Stimulated activated CD4-positive, alpha-beta T cell treated with anti-CD3 and anti-CD28 coated beads, Interleukin-1b, Interleukin-23, amount 100 ng/mL, for 48 hours (primary cell): ENCODE results near the gene FICD.

Experiments used
- DNase-seq: peaks from one replicate; pipeline ENCODE4 v3.0.0-alpha.2; 2020

The FICD gene

DNA sequence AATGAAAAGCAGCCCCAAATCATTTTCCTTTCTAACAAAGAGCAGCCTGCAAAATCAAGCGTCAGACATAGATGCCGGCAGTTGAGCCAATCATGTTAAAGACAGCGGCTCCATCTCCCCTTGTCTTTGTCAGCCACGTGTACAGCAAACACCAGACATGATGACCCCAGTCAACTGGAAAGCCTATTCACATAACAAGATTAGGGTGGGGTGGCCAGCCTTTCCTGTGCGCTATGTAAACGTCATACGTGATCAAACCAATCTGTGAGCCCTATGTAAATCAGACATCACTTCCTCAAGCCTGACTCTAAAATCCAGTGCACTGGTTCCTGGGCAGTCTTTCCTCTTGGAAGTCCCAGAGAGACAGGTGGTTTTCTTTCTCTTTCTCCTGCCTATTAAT, 9.9 kb upstream of the FICD start:
- DNase-seq = no peak

- peak; percentile 46 for DNase-seq
These were observed 7.0 kb upstream of the FICD start for GRCh38 chr12:108507971-108508642.

- no peak for DNase-seq
These were observed 5.3 kb upstream of the FICD start for GRCh38 chr12:108509806-108510205.

DNA sequence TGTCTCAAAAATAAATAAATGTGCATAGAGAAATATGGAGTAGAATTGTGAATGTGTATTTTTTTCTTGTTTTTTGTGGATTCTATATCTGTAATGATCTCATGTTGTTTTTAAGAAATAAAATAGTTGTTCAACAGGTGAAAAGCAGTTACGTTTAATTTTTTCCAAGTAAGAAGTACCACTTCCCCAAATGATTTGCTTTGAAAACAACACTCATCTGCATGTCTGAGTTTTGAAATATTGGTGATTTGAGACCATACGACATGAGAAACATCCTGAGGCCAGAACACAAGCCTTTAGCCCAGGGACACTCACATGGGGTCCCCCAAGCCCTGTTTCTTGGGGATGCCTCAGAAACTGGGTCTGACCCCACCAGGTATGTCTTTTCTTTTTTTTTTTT, 4.2 kb upstream of the FICD start:
- DNase-seq = no peak

GRCh38 chr12:108511633-108512540, 3.2 kb upstream of the FICD start:
- peak; percentile 77 for DNase-seq

- no peak for DNase-seq
These were observed 557 bp upstream of the FICD start for GRCh38 chr12:108514468-108514972.

DNA sequence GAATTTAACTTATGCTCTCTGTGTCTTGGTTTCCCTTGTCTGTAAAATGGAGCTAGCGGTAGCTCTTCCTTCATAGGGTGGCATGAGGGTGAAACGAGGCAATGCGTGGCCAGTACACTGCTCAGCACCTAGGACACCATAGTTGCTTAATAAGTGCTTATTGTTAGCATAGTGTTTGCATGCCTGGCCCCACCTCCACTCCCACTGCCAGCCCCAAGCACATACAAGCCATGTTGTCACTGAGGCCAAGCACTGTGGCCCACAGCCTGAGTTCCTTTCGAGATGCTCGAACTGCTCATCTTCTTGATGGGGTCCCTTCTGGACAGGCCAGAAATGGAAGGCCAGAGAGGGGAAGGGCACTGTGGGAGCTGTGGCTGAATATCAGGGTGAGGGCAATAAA, 839 bp downstream of the FICD start:
- DNase-seq = no peak

- DNase-seq = no peak
These were observed 1.6 kb downstream of the FICD start for GRCh38 chr12:108516511-108517275.

GRCh38 chr12:108517288-108518100, 2.4 kb downstream of the FICD start:
- DNase-seq = no peak

GRCh38 chr12:108518101-108518715, 3.1 kb downstream of the FICD start:
- DNase-seq = no peak

- no peak for DNase-seq
These were observed 3.8 kb downstream of the FICD start for GRCh38 chr12:108518716-108519496.

GRCh38 chr12:108519558-108519957, 4.5 kb downstream of the FICD start:
- DNase-seq = no peak

DNA sequence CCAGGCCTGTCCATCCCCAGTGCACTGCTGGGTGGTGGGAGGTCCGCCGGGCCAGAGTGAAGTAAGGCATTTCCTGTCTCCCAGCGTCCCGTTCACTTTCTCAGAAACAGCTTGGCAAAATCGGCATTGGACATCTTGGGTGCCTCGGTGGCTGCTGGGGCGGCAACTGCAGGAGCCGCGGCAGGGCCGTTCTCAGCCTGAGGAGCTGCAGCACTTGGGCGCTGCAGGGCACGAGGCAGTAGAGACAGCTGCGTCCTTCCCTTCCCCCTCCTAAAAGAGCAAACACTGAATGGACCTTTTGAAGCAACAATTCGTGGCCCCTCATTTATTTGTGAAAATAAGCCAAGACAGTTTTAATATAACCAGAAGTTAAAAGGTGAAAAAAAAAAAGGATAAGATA, 8.3 kb downstream of the FICD start:
- DNase-seq = no peak

DNA sequence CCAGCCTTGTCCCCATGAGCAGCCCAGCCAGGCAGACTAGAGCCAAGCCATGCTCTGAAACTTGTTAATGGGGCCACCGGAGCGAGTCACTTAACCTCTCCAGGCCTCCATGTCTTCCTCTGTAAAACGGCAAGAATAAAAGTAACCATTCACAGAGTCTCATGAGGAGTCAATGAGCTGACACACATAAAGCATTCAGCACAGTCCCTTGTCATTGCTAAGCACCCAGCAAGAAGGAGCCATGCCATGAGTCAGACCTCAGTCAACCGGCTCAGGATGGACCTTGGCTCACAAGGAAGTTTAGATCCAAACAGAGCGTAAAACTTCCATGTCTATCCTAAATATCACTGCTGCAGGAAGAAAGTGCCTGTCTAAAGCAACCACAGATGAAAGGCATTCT, 10.6 kb downstream of the FICD start:
- DNase-seq = no peak

DNA sequence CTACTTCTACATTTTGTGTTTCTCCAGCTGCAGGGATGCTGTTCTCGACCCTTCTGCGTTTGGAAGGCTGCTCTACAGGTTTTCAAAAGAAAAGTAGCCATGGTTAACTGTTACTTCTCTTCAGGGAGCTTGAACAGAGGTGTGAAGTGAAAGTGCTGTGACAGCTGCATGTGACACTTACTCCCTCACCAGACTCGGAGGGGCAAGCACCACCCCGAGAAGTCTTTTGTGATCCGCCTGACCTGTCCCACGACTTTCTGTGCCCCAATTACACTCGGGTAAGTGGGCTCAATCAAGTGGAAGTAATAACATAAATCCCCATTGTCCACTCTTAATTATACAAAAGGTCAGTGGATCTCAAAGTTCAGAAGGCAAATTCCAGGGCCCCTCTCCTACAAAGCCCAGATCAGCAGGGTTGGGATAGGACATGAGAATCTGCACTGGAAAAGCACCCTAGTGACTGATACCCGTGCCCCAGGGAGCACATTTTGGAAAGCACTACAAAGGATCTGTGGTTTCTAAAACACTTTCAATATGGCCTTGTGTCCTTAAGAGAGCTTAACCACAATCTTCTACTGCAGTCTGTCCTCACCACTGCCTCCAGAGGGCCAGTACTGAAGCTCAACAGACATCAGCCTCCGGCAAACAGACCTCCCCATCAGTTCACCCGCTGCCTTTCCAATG, 11.5 kb downstream of the FICD start:
- no peak for DNase-seq

GRCh38 chr12:108527166-108527496, 12.1 kb downstream of the FICD start:
- no peak for DNase-seq

DNA sequence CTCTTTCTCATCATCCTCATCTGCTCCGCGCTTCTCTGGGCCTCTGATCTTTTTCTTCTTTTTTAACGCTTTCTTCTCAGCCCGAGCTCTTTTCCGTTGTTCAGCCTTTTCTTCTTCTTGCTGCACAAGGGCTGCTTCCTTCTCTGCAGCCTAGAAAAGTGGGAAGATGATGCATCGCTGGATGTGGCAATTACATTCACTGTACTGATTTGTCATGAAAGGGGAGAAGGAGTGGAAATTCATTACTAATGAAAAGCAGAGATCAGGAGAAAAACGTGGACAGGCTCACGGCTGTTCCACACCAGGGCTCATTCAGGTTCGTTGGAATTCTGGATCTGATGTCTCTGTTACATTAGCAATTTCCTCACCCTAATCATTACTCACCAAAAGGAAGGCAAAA, 15.1 kb downstream of the FICD start:
- DNase-seq = no peak

DNA sequence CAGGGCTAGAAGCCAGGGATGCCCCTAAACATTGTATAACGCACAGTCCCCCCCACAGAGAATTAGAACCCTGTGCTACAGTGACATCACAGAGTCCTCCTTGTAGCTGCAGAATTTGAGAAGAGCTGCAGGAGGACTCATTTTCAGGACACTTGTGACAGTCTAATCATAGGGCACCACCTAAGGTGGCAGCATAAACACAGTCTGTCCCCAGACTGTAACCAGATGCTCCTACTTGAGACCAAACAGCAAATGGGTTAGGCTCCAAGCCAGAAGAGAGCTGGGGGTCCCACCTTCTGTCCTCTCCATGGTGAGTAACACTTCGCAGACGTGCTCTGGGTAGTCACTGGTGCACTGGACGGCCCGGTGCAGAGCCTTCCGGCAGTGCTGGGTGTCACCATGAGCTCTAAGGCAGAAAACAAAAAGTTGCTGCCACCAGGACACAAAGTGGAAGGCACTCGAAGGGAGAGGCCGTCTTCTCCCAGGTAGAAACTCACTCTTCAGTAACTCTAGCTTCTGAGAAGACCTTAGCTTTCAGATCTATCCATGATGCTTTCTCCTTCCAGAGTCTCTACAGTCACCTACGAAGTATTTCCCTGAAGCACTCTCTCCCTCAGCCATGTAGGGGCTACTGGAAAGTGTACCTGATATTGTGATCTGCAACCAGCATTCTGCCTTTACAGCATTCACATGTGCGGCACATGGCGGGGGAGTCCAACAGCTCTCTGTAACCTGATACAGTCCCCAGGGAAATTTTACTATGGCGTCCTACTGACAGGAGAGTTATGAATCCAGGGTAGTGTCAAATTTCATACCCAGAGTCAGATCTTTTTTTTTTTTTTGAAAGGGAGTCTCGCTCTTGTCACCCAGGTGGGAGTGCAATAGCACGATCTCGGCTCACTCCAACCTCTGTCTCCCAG, 17.1 kb downstream of the FICD start:
- no peak for DNase-seq

DNA sequence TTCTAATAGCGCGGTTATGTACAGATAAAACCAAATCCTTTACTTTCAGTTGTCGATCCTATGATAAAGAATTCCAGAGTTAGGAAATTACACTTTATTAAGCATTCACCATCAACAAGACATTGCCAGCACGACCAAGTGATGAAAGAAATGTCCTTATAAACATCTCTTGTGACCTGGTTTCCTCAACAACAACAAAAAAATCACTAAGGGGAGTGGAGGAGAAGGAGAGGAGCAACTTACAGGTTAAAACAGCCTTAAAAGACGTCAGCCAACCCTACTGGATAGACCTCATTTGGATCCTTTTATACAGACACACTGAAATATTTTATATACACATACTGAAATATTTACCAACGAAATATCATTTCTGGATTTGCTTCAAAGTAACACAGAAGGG, 23.1 kb downstream of the FICD start:
- DNase-seq = no peak
